SU-DHL-6 (cell line): Measurements from ENCODE around the gene BCO2.

Experiments used
- H2AFZ ChIP-seq: fragments of 200-600 bp; sonication (generic); 2 replicates; pipeline ENCODE4 v1.6.1; 2014; ENCODE audit warnings: low read depth, mild to moderate bottlenecking, moderate library complexity, mixed read lengths, antibody characterized with exemption, low read length; ENCODE audit not compliant: severe bottlenecking
- H3F3A ChIP-seq: fragments of 200-600 bp; shearing (Covaris generic); 2 replicates; pipeline ENCODE4 v1.6.0; 2016; ENCODE audit warnings: antibody characterized with exemption, mild to moderate bottlenecking; ENCODE audit not compliant: insufficient read depth
- H3K27ac ChIP-seq: fragments of 200-600 bp; sonication (generic); 2 replicates; pipeline ENCODE4 v1.5.1; 2016; ENCODE audit warnings: low read depth, mild to moderate bottlenecking, low read length, moderate library complexity, mixed read lengths
- H3K27me3 ChIP-seq: fragments of 200-600 bp; sonication (generic), shearing (Covaris generic); 2 replicates; pipeline ENCODE4 v1.6.0; 2014; ENCODE audit warnings: mild to moderate bottlenecking, low read length
- H3K36me3 ChIP-seq: fragments of 200-600 bp; sonication (generic); 2 replicates; pipeline ENCODE4 v1.6.1; 2014; ENCODE audit warnings: mild to moderate bottlenecking, low read length, mixed read lengths
- H3K4me2 ChIP-seq: fragments of 300-600, 200-600 bp; shearing (Covaris generic), sonication (generic); 2 replicates; pipeline ENCODE4 v1.6.0; 2014; ENCODE audit warnings: low read length, low read depth, mild to moderate bottlenecking; ENCODE audit not compliant: poor library complexity, severe bottlenecking
- H3K4me3 ChIP-seq: fragments of 200-600 bp; sonication (generic); 2 replicates; pipeline ENCODE4 v1.5.1; 2014; ENCODE audit warnings: antibody characterized with exemption, low read length, mild to moderate bottlenecking, mixed read lengths; ENCODE audit not compliant: insufficient read depth, poor library complexity, severe bottlenecking
- H3K79me2 ChIP-seq: fragments of 200-600 bp; sonication (generic); 2 replicates; pipeline ENCODE4 v1.6.1; 2014; ENCODE audit warnings: mild to moderate bottlenecking, low read length, moderate library complexity; ENCODE audit not compliant: insufficient read depth
- H3K9ac ChIP-seq: fragments of 200-600 bp; sonication (generic); 2 replicates; pipeline ENCODE4 v1.7.0; 2014; ENCODE audit warnings: mild to moderate bottlenecking, low read length
- H3K9me2 ChIP-seq: fragments of 200-600 bp; sonication (generic); replicated peaks from 2 replicates; pipeline ENCODE4 v1.6.1; 2014; ENCODE audit warnings: low read length; ENCODE audit not compliant: insufficient read depth
- H3K9me3 ChIP-seq: fragments of 200-600 bp; sonication (generic); 2 replicates; pipeline ENCODE4 v1.6.1; 2014; ENCODE audit warnings: low read length, mixed read lengths; ENCODE audit not compliant: insufficient read depth
- H4K20me1 ChIP-seq: fragments of 200-600 bp; sonication (generic); 2 replicates; pipeline ENCODE4 v1.6.1; 2014; ENCODE audit warnings: low read depth, mild to moderate bottlenecking, antibody characterized with exemption, low read length, moderate library complexity, mixed read lengths
- CTCF ChIP-seq: fragments of 200-600 bp; sonication (generic); IDR thresholded peaks from one replicate; pipeline ENCODE4 v1.5.1; 2017; ENCODE audit warnings: antibody characterized with exemption, mild to moderate bottlenecking, low read length, moderate library complexity; ENCODE audit not compliant: insufficient read depth, poor library complexity, severe bottlenecking
- EZH2phosphoT487 ChIP-seq: fragments of 200-600 bp; sonication (generic), shearing (Covaris generic); conservative IDR thresholded peaks from 2 replicates; pipeline ENCODE4 v1.6.1; 2018; ENCODE audit warnings: mild to moderate bottlenecking, antibody characterized with exemption, low read length, moderate library complexity, mixed read lengths

Gene BCO2

DNA sequence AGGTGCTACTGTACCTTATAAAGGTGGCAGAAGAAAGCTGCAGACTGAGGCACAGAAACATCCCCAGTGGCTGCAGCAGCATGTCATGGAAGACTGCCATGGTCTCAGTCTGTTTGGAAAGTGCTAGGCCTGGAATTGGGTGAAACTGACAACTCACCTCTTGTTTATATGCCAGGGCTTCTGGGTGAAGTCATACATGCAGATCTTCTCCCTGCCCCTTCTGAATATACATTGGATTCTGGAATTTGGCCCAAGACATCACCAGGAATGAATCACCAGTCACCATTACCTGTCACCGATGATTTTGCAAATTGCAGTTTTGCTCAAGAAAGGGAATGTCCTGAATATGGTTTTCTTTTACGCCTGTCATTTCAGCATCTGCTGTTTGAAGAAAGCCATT, 85.2 kb downstream of the BCO2 start, which contains the start of gene PLET1:
Gene PLET1, minus strand, starts transcription at position 371 of the 400 bp plus-strand sequence. Its CDS starts 271 bp downstream, at position 100.
- no peaks in the 10 kb centered on the region for H3K9me2 ChIP-seq
- H4K20me1 ChIP-seq: no peaks in the 10 kb centered on the region
- no peaks in the 10 kb centered on the region for H3K27me3 ChIP-seq
- TF ChIP-seq CTCF: no peak
- TF ChIP-seq EZH2phosphoT487: no peak
- no peak within 1 kb of the TSS for H3K4me3 ChIP-seq
- no peaks in the 10 kb centered on the region for H3K9me3 ChIP-seq
- H2AFZ ChIP-seq: no peak within 1 kb of the TSS
- no peak within 1 kb of the TSS for H3K4me2 ChIP-seq
- H3K36me3 ChIP-seq: no peaks in the 10 kb centered on the region
- no peaks in the 10 kb centered on the region for H3K79me2 ChIP-seq
- H3F3A ChIP-seq: no peaks in the 10 kb centered on the region
- H3K9ac ChIP-seq: no peak within 1 kb of the TSS
- H3K27ac ChIP-seq: no peak within 1 kb of the TSS

GRCh38 chr11:112265659-112266409, 90.5 kb downstream of the BCO2 start:
- Histone ChIP-seq H2AFZ (no peak overlapping the region), H3K79me2 (no peaks in the 10 kb centered on the region), H3K4me3 (no peak overlapping the region), H3F3A (no peaks in the 10 kb centered on the region), H3K27me3 (no peaks in the 10 kb centered on the region), H3K27ac (no peak overlapping the region), H3K9me2 (no peaks in the 10 kb centered on the region), H3K36me3 (no peaks in the 10 kb centered on the region), H3K9ac (no peak overlapping the region), H4K20me1 (no peaks in the 10 kb centered on the region), H3K4me2 (no peak overlapping the region), H3K9me3 (no peaks in the 10 kb centered on the region)
- TF ChIP-seq EZH2phosphoT487 (no peak), CTCF (no peak)

DNA sequence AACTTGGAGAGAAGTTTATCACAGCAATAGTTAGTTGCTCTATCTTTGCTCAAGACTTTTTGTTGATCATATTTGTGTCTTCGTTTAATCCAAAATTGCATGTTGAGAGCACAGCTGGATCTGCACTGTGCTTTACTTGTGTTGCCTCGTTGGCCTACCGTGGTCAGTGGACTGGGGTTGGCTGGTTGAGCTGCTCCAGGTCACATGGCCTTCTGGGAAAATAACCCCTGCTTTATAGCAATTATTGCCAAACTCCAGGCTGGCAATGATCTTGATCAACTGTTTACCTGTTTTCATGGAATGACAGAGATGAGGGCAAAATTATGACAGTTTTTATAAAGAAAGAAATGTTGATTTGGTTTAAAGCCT, 91.1 kb downstream of the BCO2 start:
- no peak overlapping the region for H3K27ac ChIP-seq
- no peaks in the 10 kb centered on the region for H4K20me1 ChIP-seq
- no peaks in the 10 kb centered on the region for H3K27me3 ChIP-seq
- no peak overlapping the region for H3K4me2 ChIP-seq
- no peak overlapping the region for H2AFZ ChIP-seq
- no peaks in the 10 kb centered on the region for H3F3A ChIP-seq
- H3K4me3 ChIP-seq: no peak overlapping the region
- H3K9me2 ChIP-seq: no peaks in the 10 kb centered on the region
- no peak overlapping the region for H3K9ac ChIP-seq
- H3K79me2 ChIP-seq: no peaks in the 10 kb centered on the region
- no peaks in the 10 kb centered on the region for H3K36me3 ChIP-seq
- no peaks in the 10 kb centered on the region for H3K9me3 ChIP-seq
- TF ChIP-seq CTCF (no peak), EZH2phosphoT487 (no peak)
